GM12875 (cell line): ENCODE measurements around the gene CAMKMT.

ENCODE experiments used
- H3K4me3 ChIP-seq: one replicate; pipeline ENCODE4 v1.5.1; 2011; ENCODE audit warnings: low read depth, low read length, control low read depth
- CTCF ChIP-seq: IDR thresholded peaks from 2 replicates; pipeline ENCODE4 v1.5.1; 2011; ENCODE audit warnings: low read depth, mild to moderate bottlenecking, control low read depth, inconsistent platforms, low read length, moderate library complexity, borderline replicate concordance; ENCODE audit not compliant: insufficient read depth

The CAMKMT gene

GRCh38 chr2:44570271-44570670, 208.5 kb downstream of the CAMKMT start:
- TF ChIP-seq CTCF, result no peak
- H3K4me3 ChIP-seq, result no peak overlapping the region

DNA sequence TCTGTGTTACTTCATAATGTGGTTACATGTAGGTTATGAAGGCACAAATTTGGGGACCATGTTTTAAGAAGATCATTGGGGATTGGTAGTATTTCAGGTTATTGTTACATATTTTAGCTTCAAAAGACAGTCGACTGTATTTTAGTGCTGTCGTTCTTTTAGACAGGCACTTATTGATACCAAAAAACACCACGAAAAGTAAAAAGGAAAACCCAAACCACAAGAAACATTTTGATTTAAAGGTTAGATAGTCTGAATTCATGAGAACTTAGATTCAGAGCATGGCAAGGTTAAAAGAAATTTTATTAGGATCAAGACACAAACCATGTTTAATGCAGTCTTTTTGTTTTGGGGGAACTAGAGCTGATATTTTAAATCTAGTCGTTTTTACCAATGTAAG, 209.0 kb downstream of the CAMKMT start:
- no peak for TF ChIP-seq CTCF
- no peak overlapping the region for H3K4me3 ChIP-seq

- TF ChIP-seq CTCF, result no peak
- no peak overlapping the region for H3K4me3 ChIP-seq
Measured at GRCh38 chr2:44572196-44572900, 210.6 kb downstream of the CAMKMT start.

DNA sequence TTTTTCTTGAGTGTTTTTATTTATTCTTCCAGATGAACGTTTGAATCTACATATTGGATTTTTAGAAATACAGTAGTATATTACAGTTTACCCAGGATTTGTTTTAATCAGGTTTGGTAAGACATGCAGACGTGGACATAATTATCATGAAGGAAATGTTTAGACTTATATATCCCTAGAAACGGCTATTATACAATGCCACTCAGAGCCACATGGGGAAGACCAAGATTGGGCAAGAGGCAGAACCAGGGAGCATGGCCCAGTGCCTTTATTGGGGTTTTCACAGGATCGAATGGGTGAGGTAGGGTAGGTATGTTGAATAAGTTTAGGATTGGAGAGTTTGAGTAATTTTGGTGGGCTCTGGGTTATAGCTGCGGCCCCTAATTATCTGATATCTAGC, 212.2 kb downstream of the CAMKMT start:
- TF ChIP-seq CTCF, result no peak
- no peak overlapping the region for H3K4me3 ChIP-seq

DNA sequence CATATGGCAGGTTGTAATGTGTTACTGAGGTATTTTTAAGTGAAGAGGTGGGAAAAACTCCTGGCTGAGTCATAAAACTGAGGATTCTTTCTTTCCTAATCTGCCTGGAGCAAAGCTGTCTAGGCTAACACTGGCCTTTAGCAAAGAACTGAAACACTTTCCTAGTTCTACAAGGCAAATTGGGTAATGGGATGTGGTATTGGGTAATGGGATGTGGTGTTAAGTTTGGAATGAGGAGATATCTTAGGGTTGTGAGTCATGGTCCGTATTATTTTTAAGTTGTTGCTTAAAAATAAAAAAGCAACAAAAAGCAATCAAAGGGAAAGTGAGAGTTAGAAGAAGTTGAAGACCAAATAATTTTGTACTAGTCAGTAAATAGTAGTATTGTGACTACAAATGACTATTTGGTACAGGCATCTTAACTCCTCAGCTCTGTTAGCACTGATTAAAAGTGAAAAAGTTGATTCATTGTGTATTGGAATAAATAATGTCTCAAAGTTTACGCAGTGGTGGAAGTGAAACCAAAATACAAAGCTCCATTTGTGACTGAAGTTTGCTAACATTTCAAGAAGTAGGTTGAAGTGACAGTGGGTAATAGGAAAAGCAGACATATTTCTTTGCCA, 216.8 kb downstream of the CAMKMT start:
- H3K4me3 ChIP-seq, result no peak overlapping the region
- no peak for TF ChIP-seq CTCF

- H3K4me3 ChIP-seq, result no peak overlapping the region
- TF ChIP-seq CTCF, result no peak
Measured at GRCh38 chr2:44579115-44579836, 217.5 kb downstream of the CAMKMT start.
